Activated naive CD4-positive, alpha-beta T cell treated with anti-CD3 and anti-CD28 coated beads, Interleukin-2, amount 10 ng/mL, durations not matched to agents 7 days and 5 days (primary cell): Measurements from ENCODE around the gene LPCAT4.
"Not testable (repeated sequence)": the region's sequence is repeated elsewhere in the genome, so short reads cannot be mapped to it uniquely, and the experiment has no call there.

Experiments used
- CTCF ChIA-PET: fragments of 350-600 bp; sonication (Branson Sonifier 250); formaldehyde crosslinking; loops from one replicate; lab custom pipeline; 2021; ENCODE audit warnings: antibody characterized with exemption; lab: Charles Lee
- DNase-seq: peaks from one replicate; pipeline ENCODE4 v3.0.0-alpha.2; 2020
- H3K27ac Mint-ChIP-seq: one replicate; pipeline ENCODE4 v1.8.0; 2021; ENCODE audit warnings: mild to moderate bottlenecking, moderate library complexity, mixed read lengths
- H3K27me3 Mint-ChIP-seq: one replicate; pipeline ENCODE4 v1.8.0; 2021; ENCODE audit warnings: mild to moderate bottlenecking, mixed read lengths
- H3K36me3 Mint-ChIP-seq: one replicate; pipeline ENCODE4 v1.8.0; 2021; ENCODE audit warnings: mixed read lengths
- H3K4me1 Mint-ChIP-seq: one replicate; pipeline ENCODE4 v1.8.0; 2021; ENCODE audit warnings: mixed read lengths
- H3K4me3 Mint-ChIP-seq: one replicate; pipeline ENCODE4 v1.8.0; 2021; ENCODE audit warnings: mild to moderate bottlenecking, moderate library complexity, mixed read lengths
- H3K9me3 Mint-ChIP-seq: one replicate; pipeline ENCODE4 v1.8.0; 2021; ENCODE audit warnings: mixed read lengths

The LPCAT4 gene

GRCh38 chr15:34357653-34358052 lies 9.3 kb downstream of the LPCAT4 start:
- Mint-ChIP-seq H3K4me3 (no peak overlapping the region), H3K9me3 (no peaks in the 10 kb centered on the region), H3K36me3 (peaks cover 42% of the 10 kb centered on the region), H3K27me3 (no peaks in the 10 kb centered on the region), H3K27ac (no peak overlapping the region), H3K4me1 (peaks cover 7% of the 10 kb centered on the region)
- no peak for DNase-seq
- CTCF ChIA-PET: interaction anchor here (1.3 kb wide), 1 partner anchor 10 kb away, joined by 3 read pairs; no protein-coding TSS in a partner anchor

GRCh38 chr15:34355241-34355640 lies 11.8 kb downstream of the LPCAT4 start:
- H3K4me3 Mint-ChIP-seq: no peak overlapping the region
- peaks cover 21% of the 10 kb centered on the region for H3K36me3 Mint-ChIP-seq
- CTCF ChIA-PET: interaction anchor here (2.0 kb wide), 1 partner anchor 11 kb away, joined by 11 read pairs; the partner anchor contains the start of gene LPCAT4
- no peaks in the 10 kb centered on the region for H3K27me3 Mint-ChIP-seq
- H3K9me3 Mint-ChIP-seq: no peaks in the 10 kb centered on the region
- H3K4me1 Mint-ChIP-seq: no peaks in the 10 kb centered on the region
- DNase-seq: no peak
- no peak overlapping the region for H3K27ac Mint-ChIP-seq

GRCh38 chr15:34354286-34354685 lies 12.7 kb downstream of the LPCAT4 start:
- Mint-ChIP-seq H3K9me3 (no peaks in the 10 kb centered on the region), H3K4me1 (no peaks in the 10 kb centered on the region), H3K27me3 (no peaks in the 10 kb centered on the region), H3K4me3 (no peak overlapping the region), H3K36me3 (peaks cover 14% of the 10 kb centered on the region), H3K27ac (no peak overlapping the region)
- CTCF ChIA-PET: interaction anchor here (2.0 kb wide), 1 partner anchor 12 kb away, joined by 11 read pairs; the partner anchor contains the start of gene LPCAT4
- DNase-seq: no peak

GRCh38 chr15:34353627-34354026 lies 13.4 kb downstream of the LPCAT4 start:
- peaks cover 9% of the 10 kb centered on the region for H3K36me3 Mint-ChIP-seq
- no peak overlapping the region for H3K4me3 Mint-ChIP-seq
- no peaks in the 10 kb centered on the region for H3K9me3 Mint-ChIP-seq
- no peak for DNase-seq
- CTCF ChIA-PET: interaction anchor here (2.0 kb wide), 1 partner anchor 13 kb away, joined by 11 read pairs; the partner anchor contains the start of gene LPCAT4
- H3K27ac Mint-ChIP-seq: no peak overlapping the region
- H3K27me3 Mint-ChIP-seq: no peaks in the 10 kb centered on the region
- no peaks in the 10 kb centered on the region for H3K4me1 Mint-ChIP-seq

GRCh38 chr15:34352996-34353395 lies 14.0 kb downstream of the LPCAT4 start:
- H3K4me3 Mint-ChIP-seq, H3K9me3 Mint-ChIP-seq, CTCF ChIA-PET, H3K27me3 Mint-ChIP-seq, H3K4me1 Mint-ChIP-seq, DNase-seq, H3K36me3 Mint-ChIP-seq, H3K27ac Mint-ChIP-seq: not testable (repeated sequence)

- no peak overlapping the region for H3K4me3 Mint-ChIP-seq
- H3K4me1 Mint-ChIP-seq: no peaks in the 10 kb centered on the region
- no peak overlapping the region for H3K27ac Mint-ChIP-seq
- H3K27me3 Mint-ChIP-seq: peaks cover 18% of the 10 kb centered on the region
- CTCF ChIA-PET: interaction anchor here (0.6 kb wide), 1 partner anchor 19 kb away, joined by 4 read pairs; no protein-coding TSS in a partner anchor
- DNase-seq: no peak
- no peaks in the 10 kb centered on the region for H3K9me3 Mint-ChIP-seq
- H3K36me3 Mint-ChIP-seq: no peaks in the 10 kb centered on the region
Measured at GRCh38 chr15:34349769-34350168, 17.2 kb downstream of the LPCAT4 start.

GRCh38 chr15:34348735-34349300 lies 18.2 kb downstream of the LPCAT4 start:
- Mint-ChIP-seq H3K4me1 (no peaks in the 10 kb centered on the region), H3K9me3 (no peaks in the 10 kb centered on the region), H3K27me3 (peaks cover 18% of the 10 kb centered on the region), H3K27ac (no peak overlapping the region), H3K36me3 (no peaks in the 10 kb centered on the region), H3K4me3 (no peak overlapping the region)
- CTCF ChIA-PET: no interaction called here
- no peak for DNase-seq

- no peaks in the 10 kb centered on the region for H3K36me3 Mint-ChIP-seq
- H3K4me1 Mint-ChIP-seq: no peaks in the 10 kb centered on the region
Measured at GRCh38 chr15:34347951-34348638, 18.9 kb downstream of the LPCAT4 start.

GRCh38 chr15:34342737-34343575 lies 24.0 kb downstream of the LPCAT4 start, which contains the start of the genes NOP10 and NUTM1:
NOP10 (minus strand) TSS chr15:34343136; CDS start chr15:34343073, 63 bp downstream.
NUTM1 (plus strand) TSS chr15:34343315; CDS start chr15:34343697, 382 bp downstream.
- CTCF ChIA-PET: interaction anchor here (0.6 to 4.3 kb wide), 12 partner anchors 12 to 245 kb away, joined by 3 to 49 read pairs (median 4); partner anchors contain the start of genes KATNBL1 and LPCAT4
- Mint-ChIP-seq H3K36me3 (peaks cover 24% of the 10 kb centered on the region), H3K27me3 (peaks cover 14% of the 10 kb centered on the region), H3K27ac (no peak within 1 kb of the TSS), H3K4me3 (no peak within 1 kb of the TSS), H3K9me3 (no peaks in the 10 kb centered on the region), H3K4me1 (peaks cover 24% of the 10 kb centered on the region)
- peak; percentile 96 for DNase-seq

More at GRCh38 chr15:34347951-34348638, 18.9 kb downstream of the LPCAT4 start:
- no peak for DNase-seq
- H3K4me3 Mint-ChIP-seq: no peak overlapping the region
- H3K27me3 Mint-ChIP-seq: peaks cover 18% of the 10 kb centered on the region
- no peaks in the 10 kb centered on the region for H3K9me3 Mint-ChIP-seq
- CTCF ChIA-PET: no interaction called here
- H3K27ac Mint-ChIP-seq: no peak overlapping the region

GRCh38 chr15:34342213-34342736 lies 24.7 kb downstream of the LPCAT4 start:
- H3K9me3 Mint-ChIP-seq, H3K4me3 Mint-ChIP-seq: not testable (repeated sequence)

GRCh38 chr15:34341381-34342212 lies 25.4 kb downstream of the LPCAT4 start:
- no peak overlapping the region for H3K4me3 Mint-ChIP-seq
- H3K36me3 Mint-ChIP-seq: peaks cover 27% of the 10 kb centered on the region
- peaks cover 30% of the 10 kb centered on the region for H3K4me1 Mint-ChIP-seq
- CTCF ChIA-PET: interaction anchor here (1.9 kb wide), 1 partner anchor 100 kb away, joined by 11 read pairs; no protein-coding TSS in a partner anchor
- peaks cover 12% of the 10 kb centered on the region for H3K27me3 Mint-ChIP-seq
- no peak overlapping the region for H3K27ac Mint-ChIP-seq
- no peaks in the 10 kb centered on the region for H3K9me3 Mint-ChIP-seq
- no peak for DNase-seq

More at GRCh38 chr15:34342213-34342736, 24.7 kb downstream of the LPCAT4 start:
- Mint-ChIP-seq H3K36me3 (peaks cover 24% of the 10 kb centered on the region), H3K4me1 (peaks cover 24% of the 10 kb centered on the region), H3K27me3 (peaks cover 13% of the 10 kb centered on the region)
- peak; percentile 61 for DNase-seq
- not testable (repeated sequence) for H3K27ac Mint-ChIP-seq
- CTCF ChIA-PET: interaction anchor here (0.6 to 4.3 kb wide), 10 partner anchors 11 to 246 kb away, joined by 3 to 49 read pairs (median 4); partner anchors contain the start of gene LPCAT4

GRCh38 chr15:34339946-34340345 lies 27.1 kb downstream of the LPCAT4 start:
- Mint-ChIP-seq H3K36me3 (peaks cover 27% of the 10 kb centered on the region), H3K4me3 (peak overlapping the region; percentile 12), H3K27me3 (peaks cover 5% of the 10 kb centered on the region), H3K4me1 (peaks cover 45% of the 10 kb centered on the region), H3K9me3 (no peaks in the 10 kb centered on the region), H3K27ac (no peak overlapping the region)
- DNase-seq: no peak
- CTCF ChIA-PET: interaction anchor here (1.0 to 1.3 kb wide), 2 partner anchors 28 to 248 kb away, joined by 3 read pairs; partner anchors contain the start of gene LPCAT4

GRCh38 chr15:34338347-34338746 lies 28.6 kb downstream of the LPCAT4 start:
- H3K36me3 Mint-ChIP-seq: peaks cover 27% of the 10 kb centered on the region
- peaks cover 5% of the 10 kb centered on the region for H3K27me3 Mint-ChIP-seq
- no peaks in the 10 kb centered on the region for H3K9me3 Mint-ChIP-seq
- DNase-seq: no peak
- peaks cover 58% of the 10 kb centered on the region for H3K4me1 Mint-ChIP-seq
- CTCF ChIA-PET: interaction anchor here (1.9 to 2.2 kb wide), 2 partner anchors 9 to 97 kb away, joined by 10 read pairs; no protein-coding TSS in a partner anchor
- H3K4me3 Mint-ChIP-seq: peak overlapping the region; percentile 69
- H3K27ac Mint-ChIP-seq: peak overlapping the region; percentile 86
